Activated gamma-delta T cell (primary cell): ENCODE results near the gene PLA2G4F.

Experiments
- DNase-seq: peaks from one replicate; lab custom pipeline; 2025; lab: John Stamatoyannopoulos, UW

The PLA2G4F gene

GRCh38 chr15:42146551-42147430 lies 9.6 kb downstream of the PLA2G4F start:
- no peak for DNase-seq

DNA sequence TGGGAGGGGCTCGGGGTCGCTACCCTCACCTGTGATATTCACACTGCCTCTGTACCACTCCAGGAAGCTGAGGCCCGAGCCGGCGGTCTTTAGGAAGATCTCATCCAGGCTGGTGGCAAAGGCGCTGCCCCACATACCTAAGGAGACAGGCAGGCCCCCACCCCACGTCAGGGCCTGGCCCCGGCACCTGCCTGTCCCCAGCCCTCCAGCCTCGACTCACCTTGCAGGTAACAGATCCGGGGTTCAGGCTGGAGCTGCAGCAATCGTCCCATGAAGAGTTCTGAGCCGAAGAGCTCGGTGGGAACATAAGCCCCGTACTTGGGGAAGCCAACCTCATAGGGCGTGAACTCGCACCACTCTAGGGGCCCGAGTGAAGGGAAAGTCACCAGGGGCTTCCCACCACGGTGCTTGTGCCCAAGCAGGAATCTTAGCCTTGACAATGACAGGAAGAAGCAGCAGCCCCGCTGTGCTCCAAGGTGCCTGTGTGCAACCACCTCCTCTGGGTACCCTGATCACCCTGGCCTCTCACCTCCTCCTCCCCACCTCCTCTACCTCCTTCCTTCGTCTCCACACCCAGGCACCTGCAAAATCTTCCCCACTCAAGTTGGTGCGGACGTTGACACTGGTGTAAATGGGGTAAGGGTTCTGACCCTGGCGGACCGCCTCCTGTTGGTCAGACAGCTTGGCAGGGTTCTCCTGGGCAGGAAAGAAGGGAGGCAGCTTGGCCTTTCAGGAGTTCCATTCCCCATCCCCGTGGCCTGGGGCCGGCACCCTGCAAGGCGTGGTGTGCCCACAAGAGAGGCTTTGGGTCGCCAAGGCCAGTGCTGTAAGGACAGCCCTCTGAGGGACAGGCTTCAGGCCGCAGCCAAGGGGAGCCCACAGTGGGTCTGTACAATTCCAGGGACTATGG lies 10.6 kb downstream of the PLA2G4F start:
- no peak for DNase-seq

DNA sequence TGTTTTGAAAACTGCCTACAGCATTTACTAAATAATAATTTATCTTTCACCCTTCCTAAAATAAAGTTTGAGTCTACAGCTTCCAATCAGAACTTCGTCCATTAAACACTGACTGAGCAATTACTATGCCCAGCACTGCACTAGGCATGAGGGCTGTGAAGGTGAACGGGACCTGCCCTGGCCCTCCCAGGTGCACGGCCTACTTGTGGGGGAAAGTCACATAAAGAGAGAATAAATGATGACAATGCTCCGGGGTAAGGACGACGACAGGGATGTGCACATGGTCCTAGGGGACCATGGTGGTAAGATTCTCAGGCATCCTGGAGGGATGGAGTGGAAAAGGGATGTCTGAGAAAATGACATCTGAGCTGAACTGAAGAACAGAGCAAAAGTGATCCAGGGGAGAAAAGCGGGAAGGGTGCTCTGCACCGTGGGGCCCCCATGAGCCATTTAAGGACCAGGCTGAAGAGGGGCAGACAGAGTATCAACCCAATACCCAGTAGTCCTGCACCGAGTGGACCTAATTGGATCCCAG lies 11.5 kb downstream of the PLA2G4F start:
- DNase-seq = no peak

GRCh38 chr15:42143866-42144625 lies 12.4 kb downstream of the PLA2G4F start:
- DNase-seq = no peak

GRCh38 chr15:42143356-42143755 lies 13.1 kb downstream of the PLA2G4F start:
- no peak for DNase-seq

- DNase-seq = no peak
Observed at GRCh38 chr15:42141795-42142667, 14.4 kb downstream of the PLA2G4F start.

DNA sequence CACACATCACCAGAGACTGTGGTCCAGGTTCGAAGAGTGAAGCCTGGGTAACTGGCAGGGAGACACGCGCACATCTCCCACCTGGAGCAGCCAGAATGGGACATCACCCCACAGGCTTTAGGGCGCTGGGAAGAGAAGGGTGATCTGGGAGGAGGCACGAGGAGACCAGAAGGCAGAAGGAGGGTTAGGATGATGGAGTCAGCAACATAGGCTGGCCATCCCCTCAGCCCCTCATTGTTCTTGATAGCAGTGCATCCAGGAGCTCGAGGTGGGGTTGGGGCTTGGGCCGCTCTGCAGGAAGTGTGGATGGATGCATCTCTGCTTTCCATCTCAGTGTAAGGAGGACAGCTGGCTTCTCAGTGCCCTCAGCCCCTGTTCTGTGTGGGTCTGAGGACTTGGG lies 15.2 kb downstream of the PLA2G4F start:
- no peak for DNase-seq

DNA sequence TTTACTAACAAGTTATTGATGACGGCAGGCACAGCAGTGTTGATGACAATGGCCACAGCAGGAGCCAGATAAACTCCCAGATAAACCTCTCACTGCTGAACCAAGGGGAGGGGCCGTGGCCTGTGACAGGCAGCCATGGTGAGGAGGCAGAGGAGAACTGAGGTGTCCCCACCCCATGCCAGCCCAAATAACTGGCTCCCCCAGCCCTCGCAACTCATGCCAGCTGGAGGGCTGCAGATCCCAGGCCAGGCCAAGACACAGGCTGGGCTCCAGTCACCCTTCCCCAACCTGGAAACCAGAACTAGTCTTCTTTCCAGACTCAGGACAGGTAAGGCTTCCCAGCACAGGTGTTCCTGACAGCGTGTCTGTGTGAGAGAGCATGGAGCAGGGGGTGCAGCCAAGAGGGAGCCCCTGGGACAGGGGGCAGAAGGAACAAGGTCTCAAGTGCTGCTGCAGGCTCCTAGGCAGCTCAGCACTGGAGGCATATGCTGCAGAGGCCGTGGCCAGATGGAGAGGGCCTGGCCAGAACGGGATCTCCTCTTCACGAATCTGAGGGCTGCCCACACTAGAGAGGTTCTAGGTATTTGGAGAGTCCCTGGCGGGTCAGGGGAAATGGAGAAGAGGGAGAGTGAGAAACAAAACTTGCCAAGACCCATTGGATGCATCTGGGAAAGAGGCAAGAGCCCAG lies 15.9 kb downstream of the PLA2G4F start:
- no peak for DNase-seq

GRCh38 chr15:42139596-42139995 lies 16.8 kb downstream of the PLA2G4F start:
- DNase-seq = no peak

DNA sequence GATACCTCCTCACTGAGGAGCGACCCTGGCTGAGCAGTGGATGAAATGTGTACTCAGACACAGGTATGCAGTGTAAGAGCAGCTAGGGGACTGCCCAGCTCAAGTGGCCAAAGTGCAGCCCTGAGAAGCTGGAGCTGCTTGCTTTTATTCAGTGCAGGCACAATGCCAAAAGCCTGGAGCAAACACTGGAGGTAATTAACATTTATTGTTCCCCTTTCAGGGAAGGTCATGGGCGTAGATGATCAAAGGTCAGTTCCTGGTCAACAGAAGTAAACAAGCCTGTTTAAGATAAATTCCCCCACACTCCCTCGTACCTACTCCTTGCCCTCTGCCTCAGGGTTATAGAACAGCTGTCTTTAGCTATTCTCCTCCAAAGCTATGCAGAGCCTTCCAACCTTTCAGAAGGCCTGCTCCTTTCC lies 17.5 kb downstream of the PLA2G4F start:
- DNase-seq = no peak

DNA sequence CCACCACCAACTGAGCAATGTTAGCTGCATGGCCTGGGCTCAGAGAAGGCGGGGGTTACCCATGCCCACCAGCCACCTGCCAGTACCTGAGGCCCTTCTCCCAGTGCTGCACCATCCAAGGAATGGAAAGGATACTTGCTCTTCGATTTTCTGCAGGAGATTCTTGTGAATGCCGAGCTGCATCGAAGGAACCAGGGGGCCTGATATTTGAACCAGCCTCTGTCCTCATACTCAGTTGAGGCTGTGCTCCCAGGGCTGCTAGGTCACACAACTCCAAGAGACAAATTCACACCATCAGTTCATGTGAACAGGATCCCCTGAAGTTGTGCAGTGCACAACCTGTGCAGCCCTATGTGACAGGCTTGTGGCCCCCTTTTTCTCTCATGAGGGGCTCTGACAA lies 18.0 kb downstream of the PLA2G4F start:
- DNase-seq = no peak

- no peak for DNase-seq
Observed at GRCh38 chr15:42137461-42138261, 18.8 kb downstream of the PLA2G4F start.

DNA sequence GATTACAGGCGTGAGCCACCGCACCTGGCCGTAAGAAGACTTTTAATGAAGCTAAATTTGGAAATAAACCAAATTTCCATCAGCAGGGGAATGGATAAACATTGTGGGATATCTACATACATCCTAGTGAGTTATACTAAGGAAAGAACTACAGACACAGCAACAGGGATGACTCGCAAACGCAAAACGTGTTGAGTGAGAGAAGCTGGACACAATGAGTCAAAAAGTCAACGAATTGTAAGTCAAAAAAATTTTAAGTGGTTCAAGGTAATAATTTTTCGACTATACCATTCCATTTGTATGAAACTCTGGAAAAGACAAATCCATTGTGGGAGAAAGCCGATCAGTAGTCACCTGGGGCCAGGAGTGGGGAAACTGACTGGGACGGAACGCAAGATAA lies 19.9 kb downstream of the PLA2G4F start:
- DNase-seq = no peak

GRCh38 chr15:42135351-42135750 lies 21.1 kb downstream of the PLA2G4F start:
- no peak for DNase-seq

- DNase-seq = no peak
Observed at GRCh38 chr15:42134617-42135245, 21.7 kb downstream of the PLA2G4F start.

DNA sequence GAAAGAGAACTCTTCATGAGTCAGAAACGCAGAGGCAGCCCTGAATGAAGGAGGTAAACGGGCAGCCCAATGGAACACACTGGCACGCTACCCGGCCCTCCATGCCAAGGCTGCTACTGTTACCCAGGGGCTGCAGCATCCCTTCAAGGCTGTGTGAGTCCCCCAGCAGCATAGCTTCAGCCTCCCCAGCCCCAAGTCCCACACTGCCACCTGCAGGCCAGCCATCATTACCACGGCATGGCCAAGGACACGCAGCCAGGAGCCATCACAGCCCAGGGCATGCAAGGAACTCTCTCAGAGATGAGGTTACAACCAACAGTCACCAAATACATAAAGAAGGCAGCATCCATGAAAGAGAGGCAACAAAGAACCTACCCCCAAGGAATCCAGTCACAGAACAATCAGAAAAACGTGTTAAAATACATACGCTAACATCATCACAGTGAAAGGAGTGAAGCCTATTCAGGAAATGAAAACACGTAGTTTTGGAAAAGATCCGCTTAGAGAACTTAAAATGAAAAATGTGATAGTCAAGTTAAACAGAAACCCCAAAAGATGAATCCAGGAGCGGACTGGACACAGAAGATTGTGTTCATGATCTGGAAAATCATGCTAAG lies 22.4 kb downstream of the PLA2G4F start:
- no peak for DNase-seq

GRCh38 chr15:42133356-42133755 lies 23.1 kb downstream of the PLA2G4F start:
- no peak for DNase-seq
